ENCODE results near the gene CRIM1.

The CRIM1 gene

DNA sequence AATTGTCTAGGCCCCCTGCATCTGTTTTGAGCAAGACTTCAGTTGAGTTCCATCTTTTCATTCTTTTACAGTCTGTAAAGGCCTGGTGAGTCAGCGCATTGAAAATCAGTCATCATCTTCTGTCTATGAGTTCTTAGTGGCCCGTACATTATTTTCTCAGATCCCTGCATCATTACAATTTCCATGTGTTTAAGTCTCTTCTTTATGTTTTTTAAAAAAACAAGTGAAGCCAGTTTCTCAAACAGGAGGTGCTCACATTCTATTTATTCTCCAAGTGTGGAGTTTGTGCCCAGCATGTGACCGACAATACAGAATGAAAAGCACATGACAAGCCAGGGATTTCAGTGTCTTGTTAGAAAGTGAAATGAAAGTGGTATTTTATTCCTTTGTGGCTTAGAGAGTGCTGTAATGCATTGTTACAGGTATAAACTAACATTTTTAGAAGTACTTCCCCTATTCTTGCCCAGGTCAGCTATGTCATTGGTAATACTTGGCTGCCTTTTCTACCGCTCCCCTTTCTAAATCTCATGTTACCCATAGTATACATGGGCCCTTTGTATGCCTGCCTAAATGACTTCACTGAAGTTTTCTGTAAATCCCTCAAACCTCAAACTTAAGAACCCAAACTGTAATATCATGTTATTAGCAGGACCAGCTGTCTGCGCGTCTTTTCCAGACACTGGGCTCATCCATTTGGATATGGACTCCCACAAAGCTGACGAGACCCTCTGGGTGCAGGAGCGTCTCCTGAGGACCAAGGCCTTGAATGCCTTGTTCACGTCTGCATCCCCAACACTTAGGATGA, 174.8 kb downstream of the CRIM1 start:
- DNase-seq = no peak

DNA sequence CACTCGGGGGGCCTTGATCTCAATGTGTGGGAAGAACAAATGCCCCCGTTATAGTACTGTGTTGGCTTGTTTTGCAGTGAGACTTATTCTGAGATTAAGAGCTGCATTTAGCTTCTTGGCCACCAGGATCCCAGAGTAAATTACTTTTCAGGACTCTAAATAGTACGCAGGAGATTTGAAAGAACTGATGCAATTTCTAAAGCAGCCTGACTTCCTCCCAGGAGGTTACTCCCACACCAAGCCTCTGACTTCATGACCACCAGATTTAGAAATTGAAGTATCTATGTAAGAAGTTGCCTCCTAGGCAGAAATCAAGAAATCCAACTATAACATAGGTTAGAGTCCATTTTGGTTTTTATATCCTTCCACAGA, 175.4 kb downstream of the CRIM1 start:
- no peak for DNase-seq

DNA sequence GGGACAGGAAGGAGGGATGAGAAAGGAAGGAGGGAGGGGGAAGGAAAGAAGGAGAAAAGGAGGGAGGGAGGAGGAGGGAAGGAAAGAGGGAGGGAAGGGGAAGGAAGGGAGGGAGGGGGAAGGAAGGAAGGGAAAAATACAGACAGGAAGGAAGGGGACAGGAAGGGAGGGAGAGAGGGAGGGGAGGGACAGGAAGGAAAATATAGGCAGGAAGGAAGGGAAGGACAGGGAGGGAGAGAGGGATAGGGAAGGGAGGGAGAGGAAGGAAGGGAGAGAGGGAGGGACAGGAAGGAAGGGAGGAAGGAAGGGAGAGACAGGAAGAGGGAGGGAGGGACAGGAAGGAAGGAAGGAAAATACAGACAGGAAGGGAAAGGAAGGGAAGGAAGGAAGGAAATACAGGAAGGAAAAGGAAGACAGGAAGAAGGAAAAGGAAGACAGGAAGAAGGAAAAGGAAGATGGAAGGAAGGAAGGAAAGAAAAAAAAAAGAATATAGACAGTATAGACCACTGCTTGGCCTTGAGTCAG, 178.8 kb downstream of the CRIM1 start:
- no peak for DNase-seq

DNA sequence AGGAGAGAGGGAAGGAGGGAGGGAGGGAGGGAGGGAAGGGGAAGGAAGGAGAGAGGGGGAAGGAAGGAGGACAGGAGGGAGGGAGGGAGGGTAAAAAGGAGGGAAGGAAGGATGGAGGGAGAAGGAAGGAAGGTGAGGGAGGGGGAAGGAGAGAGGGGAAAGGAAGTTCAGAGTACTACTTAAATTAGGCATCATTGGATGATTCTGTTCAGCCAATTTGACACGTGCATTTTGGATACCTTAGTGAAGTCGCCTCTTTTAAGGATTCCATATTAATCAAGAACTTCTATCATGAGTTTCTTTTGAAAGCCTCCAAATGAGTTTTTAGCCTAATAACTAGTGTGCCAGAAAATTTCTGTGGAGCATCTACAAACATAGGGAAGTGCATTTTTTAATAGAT, 179.5 kb downstream of the CRIM1 start:
- no peak for DNase-seq

DNA sequence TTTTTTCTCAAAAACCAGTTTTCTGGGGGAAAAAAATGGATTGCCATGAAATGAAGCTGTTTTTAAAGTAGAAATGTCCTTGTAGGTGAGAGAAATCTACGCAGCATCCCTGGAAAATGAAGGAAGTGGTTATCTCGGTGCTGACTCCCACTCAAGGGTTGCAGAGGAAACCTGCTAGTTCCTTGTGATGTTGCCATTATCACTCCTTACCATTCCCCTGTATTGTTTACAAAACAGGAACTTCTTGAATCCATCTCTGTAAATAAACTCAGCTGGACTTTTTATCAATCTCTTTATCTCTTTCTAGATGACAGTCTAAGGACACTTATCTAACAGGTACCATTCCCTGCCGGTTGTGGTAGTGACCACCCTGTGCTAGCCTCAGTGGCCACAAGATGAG, 181.2 kb downstream of the CRIM1 start:
- DNase-seq = no peak

DNA sequence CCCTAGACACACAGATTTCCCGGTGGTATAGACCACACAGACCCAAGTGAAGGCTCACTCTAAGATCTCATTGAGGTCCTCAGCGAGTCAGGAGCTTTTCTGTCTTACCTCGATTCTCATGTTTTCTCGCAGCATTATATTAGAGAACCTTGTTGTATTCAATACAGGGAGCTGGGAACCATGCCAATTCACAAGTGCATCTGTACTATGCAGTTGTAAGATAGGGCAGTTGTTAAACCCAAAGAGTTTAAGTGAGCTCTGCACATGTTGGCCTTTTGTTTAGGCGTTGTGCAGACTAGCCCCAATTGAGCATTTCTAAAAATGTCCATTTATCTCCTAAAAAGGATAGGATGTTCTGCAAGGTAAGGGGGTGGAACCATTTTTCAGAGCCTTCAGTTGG, 182.8 kb downstream of the CRIM1 start:
- DNase-seq = no peak

DNA sequence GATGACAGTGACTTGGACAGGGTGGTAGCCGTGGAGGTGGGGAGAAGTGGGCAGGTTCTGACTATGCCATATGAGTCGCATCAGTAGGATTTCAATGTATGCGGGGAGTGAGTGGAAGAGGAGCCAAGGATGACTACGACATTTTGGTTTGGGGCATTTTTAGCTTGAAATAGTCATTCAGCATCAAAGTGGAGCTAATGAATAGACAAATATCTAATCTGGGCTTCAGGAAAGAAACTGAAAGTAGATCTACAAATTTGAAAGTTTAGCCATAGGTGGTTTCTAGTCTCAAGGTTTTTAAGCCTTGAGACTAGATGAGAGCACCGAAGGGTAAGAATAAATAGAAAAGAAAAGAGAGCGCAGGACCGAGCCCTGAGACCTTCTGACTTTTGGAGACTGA, 184.1 kb downstream of the CRIM1 start:
- DNase-seq = no peak

DNA sequence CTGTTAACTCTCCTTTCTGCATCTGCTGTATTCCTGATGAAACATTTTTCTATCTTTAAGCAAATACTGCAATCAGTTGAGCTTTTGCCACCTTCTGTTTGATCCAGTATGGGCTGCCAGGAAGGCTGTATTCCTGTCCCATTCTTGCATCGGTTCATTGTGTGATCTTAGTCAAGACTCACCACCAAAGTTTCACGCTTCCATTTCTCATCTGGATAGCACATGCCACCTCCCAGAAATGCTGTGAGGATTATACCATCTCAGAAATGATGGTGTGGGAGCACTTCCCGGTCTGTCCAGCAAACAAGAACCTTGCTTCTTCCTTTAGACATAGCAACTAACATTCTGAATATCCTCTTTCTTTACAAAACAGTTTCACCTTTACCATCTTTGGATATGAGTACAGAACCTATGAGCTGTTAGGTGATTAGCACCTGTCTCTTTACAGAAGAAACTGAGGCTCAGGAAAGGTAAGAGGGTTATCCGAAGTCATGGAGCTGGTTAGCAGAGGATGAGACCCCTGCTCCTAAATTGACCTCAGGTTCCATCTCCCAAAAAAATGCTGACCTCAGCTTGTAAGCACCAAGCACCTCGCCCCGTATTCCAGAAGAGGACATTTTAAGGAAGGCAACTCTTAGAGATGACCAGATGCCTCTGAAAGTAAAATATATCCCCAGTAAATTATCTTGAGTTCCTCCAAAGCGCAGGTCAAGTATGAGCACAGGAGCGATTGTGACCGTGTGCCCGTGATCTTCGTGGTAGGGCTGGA, 185.6 kb downstream of the CRIM1 start:
- DNase-seq = no peak

GRCh38 chr2:36541891-36542595, 186.5 kb downstream of the CRIM1 start:
- no peak for DNase-seq

- no peak for DNase-seq
Measured at GRCh38 chr2:36544638-36545338, 189.2 kb downstream of the CRIM1 start.

DNA sequence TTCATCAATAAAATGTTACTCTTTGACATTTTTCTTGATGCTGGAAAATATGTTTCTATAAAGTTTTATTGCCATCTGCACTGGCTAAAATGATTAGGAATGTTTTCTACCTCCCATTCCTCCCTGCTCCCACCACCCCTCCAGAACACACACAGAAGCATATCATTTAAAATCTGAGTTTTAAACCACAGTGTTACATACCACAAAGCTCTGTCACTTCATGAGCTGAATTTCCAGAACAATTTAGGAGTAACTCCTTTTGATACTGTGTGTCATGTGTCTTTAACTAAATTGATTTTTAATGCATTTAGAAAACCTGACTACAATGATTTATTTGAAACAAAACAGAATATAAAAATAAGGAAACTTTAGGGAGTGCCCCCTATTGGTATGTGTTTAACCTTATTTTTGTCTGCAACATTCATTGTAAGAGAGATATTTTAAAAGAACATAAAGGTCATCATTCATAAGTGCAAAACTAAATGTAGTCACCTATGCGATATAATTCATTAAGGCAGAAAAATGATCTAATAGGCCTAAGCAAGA, 190.4 kb downstream of the CRIM1 start:
- no peak for DNase-seq

DNA sequence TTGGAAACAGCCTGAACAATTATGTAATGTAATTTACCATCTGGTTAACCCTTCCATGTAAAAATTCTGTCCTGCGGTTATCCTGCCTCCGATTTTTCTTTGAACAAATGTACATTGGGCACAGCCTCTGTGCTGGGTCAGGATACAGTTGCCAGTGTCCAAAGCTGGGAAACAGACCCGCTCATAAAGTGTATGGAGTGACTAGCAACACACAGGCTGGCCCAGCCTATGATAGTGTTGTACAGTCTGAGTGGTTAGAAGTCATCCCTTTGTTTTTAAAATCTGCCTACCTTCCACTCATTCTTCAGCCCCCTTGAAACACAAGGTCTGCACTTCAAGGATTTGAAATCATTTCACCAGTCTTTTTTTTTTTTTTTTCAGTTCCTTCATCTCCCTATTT, 192.3 kb downstream of the CRIM1 start:
- DNase-seq = no peak

DNA sequence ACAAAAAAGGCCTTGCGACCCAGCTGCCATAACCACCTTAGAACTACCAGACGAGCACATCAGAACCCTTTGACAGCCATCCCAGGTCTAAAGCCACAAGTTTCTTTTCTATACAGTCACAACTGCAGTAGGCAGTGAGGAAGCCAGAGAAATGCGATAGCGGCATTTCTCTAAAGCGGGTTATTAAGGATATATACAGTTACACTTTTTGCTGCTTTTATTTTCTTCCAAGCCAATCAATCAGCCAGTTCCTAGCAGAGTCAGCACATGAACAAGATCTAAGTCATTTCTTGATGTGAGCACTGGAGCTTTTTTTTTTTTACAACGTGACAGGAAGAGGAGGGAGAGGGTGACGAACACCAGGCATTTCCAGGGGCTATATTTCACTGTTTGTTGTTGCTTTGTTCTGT, 193.6 kb downstream of the CRIM1 start:
- no peak for DNase-seq

- DNase-seq = no peak
Measured at GRCh38 chr2:36550006-36550405, 194.4 kb downstream of the CRIM1 start.

- no peak for DNase-seq
Measured at GRCh38 chr2:36553683-36554082, 198.1 kb downstream of the CRIM1 start.

DNA sequence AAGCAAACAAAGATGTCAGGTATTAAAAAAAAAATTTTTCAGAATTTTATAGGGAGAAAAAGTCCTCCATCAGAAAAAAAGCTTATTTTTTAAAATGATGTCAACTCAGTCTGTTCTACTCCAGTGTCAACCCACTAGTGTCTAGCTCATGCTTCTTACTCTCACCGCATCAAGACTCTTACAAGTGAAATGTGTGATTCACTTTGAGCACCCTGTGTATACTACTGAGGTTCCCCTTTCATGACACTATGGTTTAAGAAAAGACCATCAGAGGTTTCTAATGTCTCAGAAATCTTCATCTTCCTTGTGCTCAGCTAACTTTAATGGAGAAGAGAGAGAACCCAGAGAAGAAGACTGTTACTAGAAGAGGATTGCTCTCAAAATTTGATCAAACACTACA, 199.0 kb downstream of the CRIM1 start:
- DNase-seq = no peak

DNA sequence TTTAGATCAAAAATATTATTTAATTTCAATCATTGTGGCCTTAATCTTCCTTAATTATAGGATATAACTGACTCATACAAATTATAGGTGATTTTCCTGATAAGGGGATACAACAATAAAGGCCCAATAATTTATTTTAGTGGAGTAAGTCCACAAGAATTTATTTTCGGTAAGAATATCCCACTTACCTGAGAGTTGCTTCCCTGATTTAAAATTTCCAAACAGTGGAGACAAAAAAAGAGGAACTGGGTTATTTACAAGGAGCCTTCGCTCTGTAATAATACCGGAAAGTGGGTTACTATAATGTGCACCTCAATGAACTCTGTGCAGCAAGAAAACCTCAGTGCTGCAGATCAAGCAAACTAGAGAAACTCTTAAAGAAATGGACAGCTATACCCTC, 200.2 kb downstream of the CRIM1 start:
- no peak for DNase-seq

- no peak for DNase-seq
Measured at GRCh38 chr2:36556842-36557241, 201.3 kb downstream of the CRIM1 start.

- DNase-seq = no peak
Measured at GRCh38 chr2:36559221-36559942, 203.8 kb downstream of the CRIM1 start.

- DNase-seq = no peak
Measured at GRCh38 chr2:36560726-36561125, 205.1 kb downstream of the CRIM1 start.

DNA sequence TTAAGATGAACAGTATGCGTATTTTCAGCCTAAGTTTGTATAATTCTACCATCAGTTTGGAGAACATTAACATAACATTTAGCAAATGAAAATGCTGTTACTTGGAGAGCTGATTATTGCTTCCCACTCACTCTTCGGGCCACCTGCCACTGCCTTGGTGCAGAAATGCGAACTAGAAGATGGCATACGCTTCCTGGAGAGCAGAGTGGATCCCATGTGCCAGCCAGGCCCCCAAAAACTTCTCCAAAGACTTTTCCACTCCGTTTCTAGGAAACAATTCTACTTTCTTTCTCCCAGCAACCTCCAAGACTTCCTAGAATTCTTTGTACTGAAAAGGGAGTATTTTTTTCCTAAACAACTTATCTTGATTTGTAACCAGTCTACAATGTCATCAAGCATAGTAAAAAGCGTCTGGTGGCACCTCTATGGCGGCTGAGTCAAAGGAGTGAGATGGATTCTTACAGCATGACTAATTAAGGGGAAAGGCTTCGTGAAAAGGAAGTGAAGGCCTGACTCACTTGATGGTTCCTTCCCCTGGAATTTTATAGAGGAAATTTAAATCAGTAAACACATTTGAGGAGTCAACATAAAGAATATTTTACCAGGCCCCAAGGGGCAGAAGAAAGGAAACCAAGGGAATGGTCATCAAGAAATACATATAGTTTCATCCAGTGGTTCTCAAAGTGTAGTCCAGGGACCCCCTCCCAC, 205.8 kb downstream of the CRIM1 start:
- peak in 1 of 2 donors; percentile 3 for DNase-seq
